ENCODE data around the gene FAM156B.
"Not testable (repeated sequence)": the region's sequence is repeated elsewhere in the genome, so short reads cannot be mapped to it uniquely, and the experiment has no call there.

The FAM156B gene

DNA sequence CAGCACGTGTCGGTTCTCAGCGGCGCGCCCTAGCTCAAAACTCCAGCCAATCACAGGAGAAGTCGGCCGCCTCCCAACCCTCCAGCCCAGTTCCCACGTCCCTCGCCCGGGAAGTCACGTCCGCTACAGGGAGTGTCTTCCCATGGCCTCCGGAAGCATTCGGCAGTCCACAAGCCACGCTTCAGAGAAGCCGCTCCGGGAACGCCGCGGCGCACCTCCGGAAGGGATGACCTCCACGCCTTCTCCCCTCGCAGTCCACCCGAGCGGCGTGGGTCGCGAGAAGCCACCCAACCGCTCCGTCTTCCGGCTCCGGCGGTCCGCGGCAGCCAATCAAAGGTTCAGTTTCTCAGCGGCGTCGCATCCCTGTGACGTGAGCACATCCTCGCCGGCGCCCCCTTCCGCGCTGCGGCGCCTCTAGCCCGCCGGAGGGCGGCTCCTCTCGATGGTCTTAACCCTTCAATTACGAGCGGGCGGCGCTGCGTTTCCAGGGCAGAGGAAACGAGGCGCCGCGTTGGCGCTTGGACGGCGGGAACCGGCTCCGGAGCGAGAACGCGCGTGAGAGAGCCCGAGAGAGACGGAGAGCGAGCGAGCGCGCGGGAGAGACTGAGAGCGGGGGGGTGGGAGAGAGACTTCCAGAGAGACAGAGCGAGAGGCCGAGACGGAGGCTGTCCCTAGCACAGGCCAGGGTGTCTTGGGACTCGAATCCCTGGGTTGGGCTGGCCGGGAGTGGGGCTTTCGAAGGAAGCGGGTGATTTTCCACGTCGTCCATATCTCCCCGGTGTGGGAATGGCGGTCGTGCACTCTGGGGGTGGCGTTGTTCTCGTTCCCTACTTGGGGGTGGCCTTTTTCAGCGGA lies at the start of gene FAM156B:
Gene FAM156B (plus strand): TSS at position 476 of the 855 bp plus-strand sequence. CDS start 9,896 bp downstream, outside the sequence.
- DNase-seq (ENCODE audit: low read depth in 1 of 2, low spot score in 1 of 2), result not testable (repeated sequence)

- no peak for DNase-seq (ENCODE audit: low read depth in 1 of 2, low spot score in 1 of 2)
These were observed 44.8 kb upstream of the FAM156B start for GRCh38 chrX:52852110-52852860.

DNA sequence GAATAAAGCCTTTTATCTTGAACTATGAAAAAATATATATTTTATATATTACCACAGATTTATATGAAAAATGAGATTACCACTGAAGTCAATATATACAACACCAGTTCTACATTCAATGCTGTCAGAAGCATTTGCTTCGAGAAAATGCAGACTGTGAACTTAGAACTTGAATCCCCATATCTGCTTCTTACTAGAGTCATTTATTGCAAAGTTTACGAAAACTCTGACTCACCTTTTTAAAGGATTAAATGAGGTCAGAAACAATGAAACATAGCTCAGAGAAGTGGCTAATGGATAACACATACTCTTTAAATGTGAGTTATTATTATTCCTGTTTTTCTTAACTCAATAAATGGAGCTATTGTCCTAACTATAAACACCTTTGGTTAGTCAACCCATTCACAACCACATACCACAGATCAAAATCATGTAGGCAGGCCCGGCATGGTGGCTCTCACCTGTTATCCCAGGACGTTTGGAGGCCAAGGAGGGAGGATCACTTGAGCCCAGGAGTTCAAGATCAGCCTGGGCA lies 40.1 kb upstream of the FAM156B start:
- DNase-seq (ENCODE audit: low read depth in 1 of 2, low spot score in 1 of 2), result not testable (repeated sequence)

- DNase-seq (ENCODE audit: low read depth in 1 of 2, low spot score in 1 of 2), result no peak
These were observed 31.7 kb upstream of the FAM156B start for GRCh38 chrX:52865343-52865998.

DNA sequence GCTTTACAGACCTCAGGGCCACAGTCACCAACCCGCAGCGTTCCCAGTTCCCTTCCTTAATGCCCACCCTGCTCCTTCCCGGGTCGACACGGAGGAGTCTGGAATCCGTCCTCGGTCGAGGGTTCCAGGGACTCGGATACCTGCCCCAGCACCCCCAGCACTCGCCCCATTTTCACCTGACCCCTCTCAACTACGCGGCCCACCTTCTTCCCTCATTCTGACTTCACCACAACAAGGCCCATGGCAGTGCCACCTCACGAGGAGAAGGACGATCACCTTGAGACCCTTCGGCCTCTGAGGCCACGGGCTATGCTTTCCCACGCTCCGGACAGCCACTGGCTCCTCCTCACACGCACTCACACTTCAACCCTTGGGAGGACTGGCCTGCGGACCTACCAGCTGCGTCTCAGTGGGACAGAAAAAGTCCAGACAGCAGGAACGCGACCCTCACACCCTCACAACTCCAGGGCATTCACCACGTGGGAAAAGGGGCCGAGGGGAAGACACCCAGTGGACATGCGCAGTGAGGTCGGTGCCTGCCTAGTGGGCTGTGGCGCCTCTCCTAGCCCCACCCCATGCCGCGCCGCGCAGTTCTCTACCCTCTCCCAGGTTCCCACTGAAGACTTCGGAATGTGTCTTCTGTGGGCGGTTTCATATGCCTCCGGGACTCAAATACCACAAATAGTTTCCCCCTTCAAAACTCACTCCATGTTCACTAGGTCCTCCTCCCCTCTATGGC lies 29.4 kb upstream of the FAM156B start, which contains the start of gene XAGE3:
Gene XAGE3 (minus strand): TSS at position 474 of the 739 bp plus-strand sequence. CDS start 950 bp downstream, outside the sequence.
- DNase-seq (ENCODE audit: low read depth in 1 of 2, low spot score in 1 of 2), result no peak

GRCh38 chrX:52870046-52870445 lies 27.1 kb upstream of the FAM156B start:
- no peak for DNase-seq (ENCODE audit: low read depth in 1 of 2, low spot score in 1 of 2)

DNA sequence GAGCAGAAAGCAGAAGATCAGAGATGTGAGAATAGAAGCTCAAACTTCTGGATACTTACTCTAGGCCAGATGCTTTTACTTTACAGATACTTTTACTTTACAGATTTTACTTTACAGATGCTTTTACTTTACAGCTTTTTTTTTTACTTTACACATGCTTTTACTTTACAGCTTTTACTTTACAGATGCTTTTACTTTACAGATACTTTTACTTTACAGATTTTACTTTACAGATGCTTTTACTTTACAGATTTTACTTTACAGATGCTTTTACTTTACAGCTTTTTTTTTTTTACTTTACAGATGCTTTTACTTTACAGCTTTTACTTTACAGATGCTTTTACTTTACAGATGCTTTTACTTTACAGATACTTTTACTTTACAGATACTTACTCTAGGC lies 23.3 kb upstream of the FAM156B start:
- DNase-seq (ENCODE audit: low read depth in 1 of 2, low spot score in 1 of 2), result not testable (repeated sequence)

DNA sequence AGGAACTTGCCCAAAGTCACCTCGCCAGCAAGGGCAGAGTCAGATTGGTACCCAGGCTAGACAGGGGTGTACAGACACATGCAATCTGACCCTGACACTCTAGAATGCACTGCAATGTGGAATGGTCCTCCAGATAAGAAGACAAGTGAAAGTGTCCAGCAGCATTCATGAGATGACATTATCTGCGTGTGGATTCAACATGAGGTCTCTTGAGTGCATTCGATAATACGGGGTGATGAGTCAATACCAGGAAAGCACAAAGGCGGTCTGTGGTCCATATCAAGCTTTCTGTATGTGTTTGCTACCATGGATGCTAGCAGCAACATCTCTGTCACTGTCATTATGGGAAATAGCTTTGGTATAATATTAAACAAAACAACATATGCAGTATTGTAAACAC lies 22.5 kb upstream of the FAM156B start:
- no peak for DNase-seq (ENCODE audit: low read depth in 1 of 2, low spot score in 1 of 2)

GRCh38 chrX:52875436-52875835 lies 21.7 kb upstream of the FAM156B start:
- not testable (repeated sequence) for DNase-seq (ENCODE audit: low read depth in 1 of 2, low spot score in 1 of 2)

- DNase-seq (ENCODE audit: low read depth in 1 of 2, low spot score in 1 of 2), result not testable (repeated sequence)
These were observed 20.7 kb upstream of the FAM156B start for GRCh38 chrX:52876386-52876785.

GRCh38 chrX:52887459-52887858 lies 9.7 kb upstream of the FAM156B start:
- not testable (repeated sequence) for DNase-seq (ENCODE audit: low read depth in 1 of 2, low spot score in 1 of 2)

DNA sequence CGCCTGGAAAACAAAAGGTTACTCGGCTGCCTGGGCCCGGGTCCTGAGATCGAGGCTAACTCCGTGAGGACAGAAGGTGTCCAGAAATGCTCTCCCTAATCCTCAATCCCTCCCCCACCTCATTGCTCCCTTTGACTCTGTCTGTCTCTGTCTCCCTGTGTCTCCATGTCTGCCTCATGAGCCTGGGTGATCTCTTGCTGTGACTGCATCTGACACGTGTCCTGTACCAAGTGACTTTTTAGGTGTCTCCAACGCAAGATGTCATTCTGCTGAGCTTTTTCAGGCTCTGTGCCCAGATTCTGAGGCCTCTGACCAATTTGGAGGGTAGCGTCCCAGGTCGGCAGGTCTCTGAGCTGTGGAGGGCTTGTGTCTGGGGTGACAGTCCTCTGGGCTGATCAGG lies 9.0 kb upstream of the FAM156B start:
- not testable (repeated sequence) for DNase-seq (ENCODE audit: low read depth in 1 of 2, low spot score in 1 of 2)

DNA sequence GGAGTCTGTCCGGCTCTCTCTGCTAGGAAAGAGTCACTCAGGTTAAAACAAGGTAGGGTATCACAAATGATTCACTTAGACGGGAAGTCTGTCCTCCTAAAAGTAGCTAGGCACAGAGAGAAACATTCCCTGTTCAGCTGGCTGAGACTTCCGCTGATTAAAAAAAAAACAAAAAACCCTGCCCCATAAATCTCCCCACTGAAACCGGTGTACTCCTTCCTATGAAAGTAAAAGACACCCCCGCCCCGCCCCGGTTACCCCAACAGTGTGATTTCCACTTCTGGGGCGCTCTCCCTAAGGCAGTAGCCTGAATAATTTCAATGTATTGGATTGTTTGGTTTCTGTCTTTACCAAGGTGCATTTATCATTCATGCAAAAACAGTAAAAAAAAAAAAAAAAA lies 692 bp upstream of the FAM156B start:
- DNase-seq (ENCODE audit: low read depth in 1 of 2, low spot score in 1 of 2), result not testable (repeated sequence)

GRCh38 chrX:52905531-52905930 lies 8.4 kb downstream of the FAM156B start:
- not testable (repeated sequence) for DNase-seq (ENCODE audit: low read depth in 1 of 2, low spot score in 1 of 2)

DNA sequence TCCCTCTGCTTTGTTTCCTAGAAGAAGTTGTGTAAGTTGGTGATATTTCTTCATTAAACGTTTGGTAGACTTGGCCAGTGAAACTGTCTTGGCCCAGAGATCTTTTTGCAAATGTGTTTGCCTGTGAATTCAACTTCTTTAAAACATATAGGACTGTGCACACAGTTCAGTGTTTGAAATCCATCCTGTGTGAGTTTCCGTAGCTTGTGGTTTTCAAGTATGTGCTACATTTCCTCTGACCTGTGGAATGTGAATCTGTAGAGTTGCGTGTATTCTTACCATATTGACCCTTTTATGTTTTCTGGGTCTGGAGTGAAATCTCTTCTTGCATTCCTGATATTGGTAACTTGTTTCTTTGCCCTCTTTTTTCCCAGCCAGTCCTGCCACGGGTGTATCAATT lies 8.9 kb downstream of the FAM156B start:
- DNase-seq (ENCODE audit: low read depth in 1 of 2, low spot score in 1 of 2), result not testable (repeated sequence)

DNA sequence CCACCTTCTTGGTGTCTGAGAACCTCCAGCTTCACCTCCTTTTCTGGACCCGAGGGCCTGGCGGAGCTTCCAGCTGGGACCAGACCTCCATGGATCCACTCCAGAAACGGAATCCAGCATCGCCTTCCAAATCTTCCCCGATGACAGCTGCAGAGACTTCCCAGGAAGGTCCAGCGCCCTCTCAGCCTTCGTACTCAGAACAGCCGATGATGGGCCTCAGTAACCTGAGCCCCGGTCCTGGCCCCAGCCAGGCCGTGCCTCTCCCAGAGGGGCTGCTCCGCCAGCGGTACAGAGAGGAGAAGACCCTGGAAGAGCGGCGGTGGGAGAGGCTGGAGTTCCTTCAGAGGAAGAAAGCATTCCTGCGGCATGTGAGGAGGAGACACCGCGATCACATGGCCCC lies 10.0 kb downstream of the FAM156B start:
- not testable (repeated sequence) for DNase-seq (ENCODE audit: low read depth in 1 of 2, low spot score in 1 of 2)

GRCh38 chrX:52907900-52908299 lies 10.8 kb downstream of the FAM156B start:
- DNase-seq (ENCODE audit: low read depth in 1 of 2, low spot score in 1 of 2), result not testable (repeated sequence)

DNA sequence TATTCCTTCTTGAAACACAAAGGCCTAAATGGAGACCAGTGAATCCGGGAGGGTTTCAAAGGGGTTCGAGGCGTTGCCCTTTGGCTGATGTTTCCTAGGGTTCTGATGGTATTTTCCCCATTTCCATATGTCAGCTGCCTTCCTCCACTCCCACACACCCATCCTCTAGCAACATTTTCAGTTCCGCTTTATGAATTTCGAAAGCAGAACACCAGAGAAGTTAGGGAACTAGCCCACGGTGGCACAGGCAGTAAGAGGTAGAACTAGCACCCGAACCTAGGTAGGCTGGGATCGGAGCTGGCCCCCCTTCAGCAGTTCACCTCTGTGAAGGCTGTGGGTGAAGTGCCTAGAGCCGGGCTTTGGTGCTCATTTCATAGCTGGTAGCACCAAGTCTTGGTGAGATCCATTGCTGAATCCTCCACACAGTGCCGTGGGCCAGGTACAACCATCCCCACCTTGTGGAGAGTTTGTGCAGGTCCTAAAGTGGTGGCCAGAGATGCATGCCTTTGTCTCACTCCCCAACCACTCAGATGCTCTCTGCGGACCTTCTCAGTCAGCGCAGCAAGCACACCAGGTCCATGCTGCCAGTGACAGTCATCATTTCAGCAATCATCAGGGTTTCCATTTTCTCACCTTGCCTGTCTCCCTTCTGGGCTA lies 12.3 kb downstream of the FAM156B start:
- DNase-seq (ENCODE audit: low read depth in 1 of 2, low spot score in 1 of 2), result not testable (repeated sequence)

DNA sequence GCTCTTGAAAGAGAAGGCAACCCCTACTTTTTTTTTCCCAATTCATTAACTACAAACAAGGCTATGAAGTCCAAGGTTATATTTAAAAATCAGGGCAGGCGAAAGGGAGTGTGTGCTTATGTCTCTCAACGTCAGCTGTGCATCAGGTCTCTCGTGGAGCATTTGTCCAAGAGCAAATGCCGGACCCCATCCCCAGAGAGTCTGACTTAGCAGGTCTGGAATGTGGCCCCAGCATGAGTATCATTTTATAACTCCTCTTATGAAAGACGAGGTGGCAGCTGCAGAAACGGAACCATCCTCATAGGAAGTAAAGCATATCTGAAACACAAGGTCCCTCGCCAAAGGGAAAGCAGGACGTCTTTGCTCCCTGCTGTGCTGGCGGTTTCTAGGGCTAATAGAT lies 16.6 kb downstream of the FAM156B start:
- DNase-seq (ENCODE audit: low read depth in 1 of 2, low spot score in 1 of 2), result not testable (repeated sequence)

GRCh38 chrX:52914704-52915103 lies 17.6 kb downstream of the FAM156B start:
- DNase-seq (ENCODE audit: low read depth in 1 of 2, low spot score in 1 of 2), result not testable (repeated sequence)
